Stimulated activated CD8-positive, alpha-beta memory T cell treated with anti-CD3 and anti-CD28 coated beads, Interleukin-7, amount 100 ng/mL, for 4 hours (primary cell): ENCODE results near the gene SMIM44.
A peak's percentile ranks its signal among the peaks of the same experiment; 100 is the strongest.
"Not testable (repeated sequence)": the region's sequence is repeated elsewhere in the genome, so short reads cannot be mapped to it uniquely, and the experiment has no call there.

ENCODE experiments used
- DNase-seq, 2 donors: peaks; one replicate each; pipeline ENCODE4 v3.0.0-alpha.2; 2020; ENCODE audit warnings: low read depth in 2 of 2

SMIM44 gene

GRCh38 chr19:3457528-3458228 lies 25.6 kb downstream of the SMIM44 start:
- no peak for DNase-seq

- no peak for DNase-seq
Observed at GRCh38 chr19:3456925-3457527, 26.2 kb downstream of the SMIM44 start.

- DNase-seq, result no peak
Observed at GRCh38 chr19:3455960-3456601, 27.2 kb downstream of the SMIM44 start.

- DNase-seq, result no peak
Observed at GRCh38 chr19:3455393-3455955, 27.8 kb downstream of the SMIM44 start.

GRCh38 chr19:3454656-3455392 lies 28.4 kb downstream of the SMIM44 start:
- DNase-seq, result no peak

- DNase-seq, result no peak
Observed at GRCh38 chr19:3453840-3454239, 29.4 kb downstream of the SMIM44 start.

GRCh38 chr19:3452942-3453214 lies 30.4 kb downstream of the SMIM44 start:
- DNase-seq, result not testable (repeated sequence)

DNA sequence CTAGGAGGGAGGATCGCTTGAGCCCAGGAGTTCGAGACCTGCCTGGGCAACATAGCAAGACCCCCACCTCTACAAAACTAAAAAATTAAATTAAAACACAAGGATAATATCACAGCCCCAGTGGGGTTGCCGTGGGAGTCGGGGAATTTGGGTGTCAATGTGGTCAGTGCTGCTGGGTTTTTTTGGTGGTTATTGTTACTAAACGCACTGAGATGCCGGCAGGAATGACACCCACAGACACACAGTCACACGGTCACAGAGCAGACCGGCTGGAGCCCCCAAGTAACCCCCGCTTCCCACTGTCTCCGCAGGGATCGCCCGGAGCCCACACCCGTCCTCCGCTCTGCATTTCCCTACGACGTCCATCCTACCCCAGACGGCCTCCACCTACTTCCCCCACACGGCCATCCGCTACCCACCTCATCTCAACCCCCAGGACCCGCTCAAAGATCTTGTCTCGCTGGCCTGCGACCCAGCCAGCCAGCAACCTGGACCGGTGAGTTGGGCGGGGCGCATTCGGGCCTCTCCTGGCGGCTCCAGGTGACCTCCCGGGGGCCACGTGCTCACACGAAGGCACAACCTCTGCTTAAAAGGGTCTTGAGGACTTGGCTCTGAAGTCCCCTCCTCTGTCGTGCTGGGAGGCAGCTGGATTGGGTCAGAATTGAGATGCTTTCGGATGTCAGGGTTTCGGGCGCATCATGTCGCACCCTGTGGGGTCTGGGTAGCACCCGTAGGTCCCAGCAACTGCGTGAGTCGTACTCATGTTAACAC lies 30.9 kb downstream of the SMIM44 start:
- DNase-seq, result no peak

DNA sequence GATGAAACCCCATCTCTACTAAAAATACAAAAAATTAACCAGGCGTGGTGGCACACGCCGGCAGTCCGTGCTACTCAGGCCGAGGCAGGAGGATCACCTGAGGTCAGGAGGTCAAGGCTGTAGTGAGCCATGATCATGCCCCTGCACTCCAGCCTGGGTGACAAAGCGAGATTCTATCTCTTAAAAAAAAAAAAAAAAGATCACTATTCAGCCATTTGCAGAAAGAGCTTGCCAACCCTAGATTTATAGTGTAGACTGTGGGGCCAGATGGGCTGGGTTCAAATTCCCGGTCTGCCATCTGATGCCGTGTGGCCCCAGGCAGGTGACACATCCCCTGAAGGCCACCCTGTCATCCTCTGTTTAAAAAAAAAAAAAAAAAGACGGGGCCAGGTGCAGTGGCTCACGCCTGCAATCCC lies 31.8 kb downstream of the SMIM44 start:
- no peak for DNase-seq

- DNase-seq, result no peak
Observed at GRCh38 chr19:3450796-3451411, 32.3 kb downstream of the SMIM44 start.

DNA sequence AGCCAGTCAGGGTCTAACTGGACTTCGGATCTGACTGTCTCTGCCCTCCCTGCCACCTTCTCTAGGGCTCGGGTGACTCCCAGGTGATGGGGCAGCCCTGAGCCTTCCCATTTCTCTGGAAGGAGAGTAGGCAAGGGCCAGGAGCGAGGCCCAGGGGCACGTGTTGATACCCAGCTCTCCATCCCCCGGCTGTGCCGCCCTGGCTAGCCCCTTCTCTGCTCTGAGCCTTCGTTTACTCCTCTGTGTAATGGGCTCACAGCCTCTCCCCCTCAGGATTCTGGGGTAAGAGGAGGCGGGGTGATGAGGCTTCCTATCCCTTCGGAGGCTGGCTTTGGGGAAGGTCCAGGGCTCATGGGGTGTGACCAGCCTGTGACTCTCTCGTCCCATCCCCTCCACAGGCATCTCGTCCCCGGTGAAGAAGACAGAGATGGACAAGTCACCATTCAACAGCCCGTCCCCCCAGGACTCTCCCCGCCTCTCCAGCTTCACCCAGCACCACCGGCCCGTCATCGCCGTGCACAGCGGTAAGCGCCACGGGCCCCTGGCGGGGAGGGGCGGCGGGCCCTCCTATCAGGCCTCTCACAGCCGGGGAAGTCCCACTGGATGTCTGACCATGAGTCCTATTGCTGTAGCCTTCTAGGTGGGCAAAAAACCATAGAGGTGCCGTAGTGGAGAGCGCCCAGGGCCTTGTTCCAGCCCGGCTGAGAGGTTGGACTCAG lies 34.5 kb downstream of the SMIM44 start:
- DNase-seq, result no peak

- not testable (repeated sequence) for DNase-seq
Observed at GRCh38 chr19:3446657-3447056, 36.6 kb downstream of the SMIM44 start.

- no peak for DNase-seq
Observed at GRCh38 chr19:3444695-3445234, 38.5 kb downstream of the SMIM44 start.

- no peak for DNase-seq
Observed at GRCh38 chr19:3443840-3444694, 39.2 kb downstream of the SMIM44 start.

DNA sequence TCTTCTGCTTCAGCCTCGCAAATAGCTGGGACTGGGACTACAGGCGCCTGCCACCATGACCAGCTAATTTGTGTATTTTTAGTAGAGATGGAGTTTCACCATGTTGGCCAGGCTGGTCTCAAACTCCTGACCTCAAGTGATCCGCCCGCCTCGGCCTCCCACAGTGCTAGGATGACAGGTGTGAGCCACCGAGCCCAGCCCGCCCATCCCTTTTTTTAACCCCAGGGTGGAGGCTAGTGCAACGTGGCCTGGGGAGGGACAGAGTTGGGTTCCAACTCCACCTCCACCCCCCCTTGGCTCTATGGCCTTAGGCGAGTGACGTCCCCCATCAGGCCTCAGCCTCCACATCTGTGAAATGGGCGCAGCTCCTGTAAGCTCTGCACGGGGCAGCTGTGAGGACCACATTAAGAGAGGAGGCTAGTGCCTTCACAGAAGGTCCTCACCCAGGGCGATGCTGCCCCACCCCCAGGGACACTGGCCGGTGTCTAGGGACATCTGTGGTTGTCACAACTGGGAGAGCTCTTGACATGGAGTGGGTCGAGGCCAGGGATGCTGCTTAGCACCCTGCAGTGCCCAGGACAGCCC lies 40.7 kb downstream of the SMIM44 start:
- DNase-seq, result no peak

DNA sequence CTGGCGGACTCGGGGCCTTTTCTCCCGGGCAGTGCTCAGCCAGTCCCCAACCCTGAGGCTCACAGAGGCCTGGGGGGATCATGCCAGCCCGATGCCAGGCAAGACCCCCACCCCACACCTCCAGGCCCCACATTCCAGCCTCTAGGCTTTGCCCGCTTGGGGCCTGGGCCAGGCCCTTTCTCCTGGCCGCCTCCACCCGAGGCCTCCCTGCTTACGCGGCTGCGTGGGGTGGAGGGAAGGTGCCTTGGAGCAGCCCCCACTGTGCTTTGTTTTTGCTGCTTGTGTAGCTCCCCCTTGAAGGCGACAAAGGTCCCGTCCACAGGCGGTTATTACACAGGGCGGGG lies 41.3 kb downstream of the SMIM44 start:
- no peak for DNase-seq

GRCh38 chr19:3441089-3441985 lies 41.9 kb downstream of the SMIM44 start:
- DNase-seq, result no peak

- DNase-seq, result peak; percentile 3 to 30
Observed at GRCh38 chr19:3440082-3440481, 43.2 kb downstream of the SMIM44 start.
